Occipital lobe (tissue), 2 donors: ENCODE data around the gene ALDH1L1. TPM values are rescaled to one million over a fixed set of nuclear protein-coding genes. Genes with fewer than 3 reads are reported as not detected.
"Not testable (repeated sequence)": the region's sequence is repeated elsewhere in the genome, so short reads cannot be mapped to it uniquely, and the experiment has no call there.

Source experiments
- DNase-seq: peaks from one replicate; lab custom pipeline; 2025; lab: John Stamatoyannopoulos, UW
- total RNA-seq: library from RNA; depleted of rRNA; stranded (reverse); fragments of >200 nt; gene quantifications from one replicate; pipeline ENCODE4 v1.2.3, GENCODE V29; 2014

ALDH1L1 gene
- total RNA-seq, 1 donor from 2014 or later: 2.7 TPM

- DNase-seq: no peak
These were observed 73.8 kb downstream of the ALDH1L1 start for GRCh38 chr3:126106336-126107202.

GRCh38 chr3:126105691-126106187 lies 74.6 kb downstream of the ALDH1L1 start:
- DNase-seq: no peak

- no peak for DNase-seq
These were observed 75.4 kb downstream of the ALDH1L1 start for GRCh38 chr3:126104742-126105605.

DNA sequence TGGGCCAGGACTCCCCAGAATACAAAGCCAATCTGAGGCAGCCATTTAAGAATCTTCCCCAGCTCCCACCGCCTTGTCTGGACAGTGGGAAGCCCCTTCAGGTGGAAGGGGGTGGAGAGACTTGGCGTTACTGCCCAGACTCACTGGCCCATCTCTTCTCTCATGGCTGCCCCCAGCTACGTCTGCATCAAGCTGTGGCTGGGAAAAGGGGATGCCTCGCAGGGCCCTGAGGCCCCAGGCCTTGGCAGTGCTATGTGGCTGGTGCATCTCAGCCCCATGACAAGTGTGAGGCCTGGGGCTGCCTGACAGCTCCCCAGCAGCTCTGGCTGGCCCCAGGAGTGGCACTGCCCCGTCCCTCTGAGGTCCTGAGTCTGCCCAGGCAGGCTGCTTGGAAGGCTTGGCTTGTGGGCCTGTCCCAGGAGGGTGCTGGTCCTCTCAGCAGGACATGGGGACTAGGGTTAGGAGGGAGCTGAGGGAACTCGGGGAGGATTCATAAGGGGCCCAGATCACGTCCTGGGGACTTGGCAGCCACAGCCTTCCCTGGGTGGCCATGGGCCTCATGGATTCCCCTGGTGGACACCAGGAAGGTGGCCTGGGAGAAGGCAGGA lies 76.3 kb downstream of the ALDH1L1 start:
- DNase-seq: no peak

DNA sequence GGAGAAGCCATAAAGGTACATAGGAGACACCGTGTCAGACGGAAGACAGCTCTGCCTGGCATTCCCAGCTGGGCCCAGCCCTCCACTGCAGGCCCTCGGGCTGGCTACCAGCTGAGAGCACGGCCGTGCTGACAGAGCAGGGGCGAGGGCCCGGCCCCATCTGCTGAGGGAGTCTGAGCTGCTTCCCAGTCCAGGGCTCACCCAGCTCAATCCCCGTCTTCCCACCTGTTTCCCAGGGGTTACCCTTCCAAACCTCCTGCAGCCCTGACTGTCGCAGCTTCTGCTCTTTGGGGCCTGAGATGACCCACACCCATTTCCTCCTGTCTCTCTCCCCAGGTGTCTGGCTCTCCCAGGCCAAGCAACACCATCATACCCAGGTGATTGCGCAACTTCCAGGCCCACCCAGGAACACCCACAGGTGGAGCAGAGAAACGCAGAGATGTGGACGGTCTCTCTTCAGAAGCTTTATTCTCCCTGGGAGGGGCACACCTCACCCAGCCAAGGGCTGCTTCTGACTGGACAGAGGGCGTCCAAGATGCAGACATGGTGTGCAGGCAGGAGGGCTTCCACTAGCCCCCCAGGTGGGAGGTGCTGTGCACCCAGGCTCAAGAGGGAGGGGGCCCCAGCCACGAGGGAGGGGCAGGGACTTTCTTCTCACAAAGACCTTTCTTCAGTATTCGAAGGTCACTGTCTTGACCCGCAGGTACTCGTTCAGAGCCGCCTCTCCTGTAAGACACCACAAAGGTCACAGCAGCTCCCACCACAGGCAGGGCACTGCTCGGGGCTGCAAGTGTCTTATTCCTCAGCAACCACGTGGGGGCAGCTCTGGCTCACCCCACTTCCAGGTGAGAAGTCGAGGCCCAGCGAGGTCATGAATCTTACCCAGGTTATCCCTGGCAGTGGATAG lies 77.0 kb downstream of the ALDH1L1 start:
- no peak for DNase-seq

DNA sequence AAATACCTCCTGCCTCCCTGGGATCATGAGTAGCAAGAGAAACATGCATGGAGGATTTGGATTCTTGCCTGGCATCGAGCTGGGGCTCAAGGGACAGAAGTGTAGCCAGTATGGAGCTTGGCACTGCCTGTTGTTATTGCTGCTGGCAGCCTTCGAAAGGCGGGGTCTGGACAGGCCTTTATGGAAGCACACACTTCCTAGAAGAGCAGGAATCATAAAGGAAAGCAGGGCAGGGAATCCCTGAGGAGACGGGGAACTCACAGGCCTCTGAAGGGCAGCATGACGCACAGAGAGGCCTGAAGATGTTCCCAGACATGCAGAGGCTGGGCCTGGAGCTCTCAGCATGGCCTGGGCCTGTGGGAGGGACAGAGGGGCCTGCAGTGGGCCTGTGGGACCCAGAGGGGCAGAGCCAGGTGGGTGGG lies 77.8 kb downstream of the ALDH1L1 start:
- no peak for DNase-seq

- DNase-seq: no peak
These were observed 78.4 kb downstream of the ALDH1L1 start for GRCh38 chr3:126102011-126102410.

- DNase-seq: no peak
These were observed 78.8 kb downstream of the ALDH1L1 start for GRCh38 chr3:126101521-126101982.

DNA sequence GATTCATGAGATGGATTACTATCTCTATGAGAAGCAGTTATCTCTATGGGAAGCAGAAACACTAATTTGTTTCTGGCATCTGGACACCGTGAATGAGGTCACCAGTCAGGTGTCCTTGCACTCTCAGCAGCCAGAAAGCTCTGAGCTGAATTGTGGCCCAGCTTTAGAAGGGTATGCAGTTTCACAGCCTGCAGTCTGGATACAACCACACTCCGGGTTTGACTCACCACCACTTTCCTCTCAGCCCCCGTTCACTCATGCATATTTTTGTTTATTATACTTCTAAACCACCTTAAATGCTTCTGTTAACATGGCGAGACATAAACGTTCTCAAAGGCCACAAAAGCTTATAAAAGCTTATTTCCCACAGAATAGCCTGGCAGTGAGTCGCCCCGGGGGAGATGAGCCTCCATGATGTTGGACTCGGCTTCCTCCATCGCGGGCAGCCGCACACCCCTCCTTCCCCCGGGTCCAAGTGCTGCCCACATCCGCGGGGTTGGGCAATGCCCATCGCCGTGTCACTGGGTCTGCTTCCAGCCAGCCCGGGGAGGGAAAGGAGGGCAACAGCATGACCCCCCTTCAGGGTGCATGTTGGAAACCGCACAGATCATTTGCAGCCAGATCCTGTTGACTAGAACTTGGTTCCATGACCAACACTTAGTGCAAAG lies 79.6 kb downstream of the ALDH1L1 start:
- no peak for DNase-seq

- no peak for DNase-seq
These were observed 80.1 kb downstream of the ALDH1L1 start for GRCh38 chr3:126100269-126100633.

DNA sequence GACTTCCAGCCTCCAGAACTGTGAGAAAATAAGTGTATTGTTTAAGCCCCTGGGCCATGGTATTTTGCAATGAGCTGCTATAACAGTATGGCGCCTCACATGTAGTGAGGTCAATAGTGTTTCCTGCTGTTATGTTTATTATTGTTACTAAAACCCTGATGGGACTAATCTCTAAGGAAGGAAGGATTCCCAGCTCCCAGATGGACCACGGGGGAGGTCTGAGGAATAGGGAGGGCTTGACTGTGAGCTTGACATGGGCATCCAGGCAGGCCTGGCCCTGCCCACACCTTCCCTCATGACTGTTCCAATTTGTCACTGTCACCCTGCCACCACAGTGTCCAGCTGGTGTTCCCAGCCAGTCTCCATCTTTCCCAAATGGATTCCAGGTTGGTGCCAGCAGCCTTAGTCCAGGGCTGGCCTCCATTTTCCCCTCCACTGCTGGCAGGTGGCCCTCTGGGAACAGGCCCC lies 82.0 kb downstream of the ALDH1L1 start:
- no peak for DNase-seq

DNA sequence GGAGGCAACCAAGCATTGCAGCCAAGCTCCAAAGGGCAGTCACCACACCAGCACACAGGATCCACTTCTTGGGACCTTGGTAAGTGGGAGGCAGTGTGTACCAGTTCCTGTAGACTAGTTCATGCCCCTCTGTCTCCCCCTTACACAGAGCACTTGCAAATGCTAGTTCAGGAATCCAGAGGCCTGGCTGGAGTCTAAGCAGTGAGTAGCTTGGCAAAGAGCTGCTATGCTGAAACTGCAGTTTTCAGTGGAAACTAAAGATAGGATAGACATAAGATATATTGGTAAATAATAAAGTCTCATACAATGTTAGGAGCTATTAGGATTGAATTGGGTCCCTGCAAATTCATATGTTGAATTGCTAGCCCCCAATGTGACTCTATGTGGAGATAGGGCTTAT lies 82.6 kb downstream of the ALDH1L1 start:
- no peak for DNase-seq

GRCh38 chr3:126096274-126096673 lies 84.1 kb downstream of the ALDH1L1 start:
- DNase-seq: not testable (repeated sequence)

DNA sequence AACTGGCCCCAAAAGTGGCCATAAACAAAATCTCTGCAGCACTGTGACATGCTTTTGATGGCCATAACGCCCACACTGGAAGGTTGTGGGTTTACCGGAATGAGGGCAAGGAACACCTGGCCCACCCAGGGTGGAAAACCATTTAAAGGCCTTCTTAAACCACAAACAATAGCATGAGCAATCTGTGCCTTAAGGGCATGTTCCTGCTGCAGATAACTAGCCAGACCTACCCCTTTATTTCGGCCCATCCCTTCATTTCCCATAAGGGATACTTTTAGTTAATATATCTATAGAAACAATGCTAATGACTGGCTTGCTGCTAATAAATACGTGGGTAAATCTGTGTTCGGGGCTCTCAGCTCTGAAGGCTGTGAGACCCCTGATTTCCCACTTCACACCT lies 88.3 kb downstream of the ALDH1L1 start:
- DNase-seq: not testable (repeated sequence)

DNA sequence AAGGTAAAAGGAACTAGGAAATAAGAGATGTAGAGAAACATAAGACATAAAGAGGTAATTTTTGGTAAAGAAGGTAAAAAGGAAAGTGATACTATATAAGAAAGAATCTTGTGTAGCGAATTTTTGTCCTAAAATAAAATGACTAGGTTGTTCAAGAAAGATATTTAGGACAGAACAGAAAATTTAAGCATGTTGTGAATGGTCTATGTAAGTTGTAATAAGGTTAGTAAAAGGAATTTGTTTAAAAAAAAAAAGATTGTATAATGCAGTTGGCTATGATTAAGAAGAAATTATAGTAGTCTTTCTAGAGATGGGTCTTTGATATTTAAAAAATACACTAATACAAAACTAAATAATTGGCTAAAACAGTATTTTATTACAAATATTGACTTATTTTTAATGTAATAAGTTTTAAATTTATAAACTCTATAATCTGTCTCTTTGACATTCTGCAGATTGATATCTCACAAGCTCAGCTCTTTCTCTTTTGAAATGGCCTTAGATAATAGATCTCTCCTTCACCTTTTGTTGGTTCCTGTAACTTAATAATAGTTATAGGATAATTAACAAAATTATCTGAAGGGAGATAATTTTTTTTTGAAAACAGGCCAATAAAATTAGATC lies 92.7 kb downstream of the ALDH1L1 start:
- no peak for DNase-seq

DNA sequence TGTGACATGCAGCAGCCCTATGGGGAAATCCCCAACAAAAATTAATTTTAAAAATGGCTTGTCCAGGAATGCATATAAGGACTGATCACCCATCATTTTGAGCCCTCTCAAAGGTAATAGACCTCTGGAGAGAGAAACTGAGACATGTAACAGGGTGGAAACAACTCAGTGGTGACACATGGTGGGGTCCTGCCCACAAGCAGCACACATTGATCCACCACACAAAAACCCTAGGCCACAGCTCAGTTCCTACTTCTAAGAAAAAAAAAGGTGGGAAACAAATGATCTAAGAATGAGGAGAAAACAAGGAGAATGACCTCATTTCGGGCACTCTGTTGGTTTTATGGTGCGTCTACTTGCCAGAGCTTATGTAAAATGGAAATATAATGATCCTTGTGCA lies 94.5 kb downstream of the ALDH1L1 start:
- DNase-seq: no peak

DNA sequence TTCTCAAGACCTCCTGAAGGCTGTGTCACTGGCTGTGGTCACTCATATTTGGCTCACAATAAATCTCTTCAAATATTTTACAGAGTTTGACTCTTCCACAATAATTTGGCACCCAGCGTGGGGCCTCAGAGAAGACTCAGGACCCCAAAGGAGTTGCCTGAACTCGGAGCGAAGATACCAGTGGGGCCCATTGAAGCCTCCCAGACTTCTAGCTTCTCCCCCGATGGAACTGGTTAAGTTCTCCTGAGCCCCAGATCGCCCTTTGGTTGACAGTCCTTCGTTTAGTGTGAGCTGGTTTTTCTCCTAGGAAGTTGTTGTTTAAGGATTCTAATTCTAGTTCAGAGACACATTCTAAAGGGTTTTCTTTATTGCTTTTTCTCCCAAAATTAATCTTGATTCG lies 95.1 kb downstream of the ALDH1L1 start:
- DNase-seq: no peak

GRCh38 chr3:126084768-126085180 lies 95.6 kb downstream of the ALDH1L1 start:
- no peak for DNase-seq
